Jurkat, Clone E6-1 (cell line): ENCODE data around the gene CIDEA.

Experiments
- DNase-seq: peaks from one replicate; pipeline ENCODE4 v3.0.0-alpha.2; 2011; ENCODE audit warnings: low read depth, low spot score
- H3K4me3 ChIP-seq: 2 replicates; pipeline ENCODE4 v1.5.1; 2011; ENCODE audit warnings: mild to moderate bottlenecking, low read length, control low read depth, moderate library complexity

Gene CIDEA

DNA sequence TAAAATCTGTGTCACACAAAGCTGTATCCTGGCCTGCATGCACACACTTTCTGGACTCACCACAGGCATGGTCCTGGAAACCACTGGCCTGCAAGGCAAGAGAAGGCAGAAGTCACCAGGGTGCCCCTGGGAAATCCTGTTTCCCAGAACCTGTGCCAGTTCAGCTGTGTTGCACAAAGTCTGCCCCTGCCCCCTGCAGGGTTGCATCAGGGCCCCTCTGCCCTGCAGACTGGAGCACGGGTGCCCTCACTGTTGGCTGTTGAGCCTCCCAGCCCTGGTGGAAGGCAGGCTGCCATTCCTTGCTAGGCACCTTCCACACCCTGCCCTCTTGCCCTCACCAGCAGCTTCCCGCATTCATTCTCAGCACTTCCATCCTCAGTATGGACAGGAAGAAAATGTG is 35.9 kb downstream of the CIDEA start:
- no peak for DNase-seq
- no peak overlapping the region for H3K4me3 ChIP-seq

DNA sequence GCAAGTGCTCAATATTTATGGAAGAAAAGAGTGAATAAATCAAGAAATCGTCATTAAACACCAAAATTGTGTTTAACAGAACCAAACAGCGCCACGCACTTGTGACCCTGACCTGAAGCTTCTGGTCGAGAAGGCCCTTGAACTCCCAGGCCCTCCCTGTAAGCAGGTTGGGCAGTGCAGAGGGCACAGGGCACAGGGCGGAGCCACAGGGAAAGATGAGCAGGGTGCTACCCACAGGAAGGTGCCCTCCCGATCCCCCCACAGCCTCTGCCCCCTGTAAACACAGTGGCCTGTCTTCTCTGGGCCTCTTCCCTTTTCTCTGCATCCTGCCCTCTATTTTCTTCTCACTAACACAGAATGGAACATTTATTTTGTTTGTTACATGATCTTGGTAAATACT is 37.0 kb downstream of the CIDEA start:
- no peak overlapping the region for H3K4me3 ChIP-seq
- no peak for DNase-seq

DNA sequence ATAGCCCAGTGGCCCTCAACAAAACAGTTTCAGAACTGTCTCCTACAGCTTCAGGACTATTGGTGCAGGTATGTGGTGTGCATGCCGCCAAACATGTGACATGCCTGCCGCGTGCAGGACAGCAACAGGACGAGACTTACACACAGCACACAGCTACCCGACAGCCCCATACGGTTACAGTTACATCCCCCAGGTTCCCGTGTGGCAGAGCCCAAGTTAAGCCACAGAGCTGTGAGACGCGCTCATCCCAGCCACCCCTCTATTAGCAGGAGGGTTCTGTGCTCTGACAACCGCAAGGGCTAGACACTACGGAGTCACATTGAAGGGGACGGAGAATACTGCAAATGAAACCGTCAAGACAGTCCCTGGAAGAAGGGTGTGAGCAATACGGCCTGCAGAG is 37.5 kb downstream of the CIDEA start:
- no peak overlapping the region for H3K4me3 ChIP-seq
- DNase-seq: no peak

DNA sequence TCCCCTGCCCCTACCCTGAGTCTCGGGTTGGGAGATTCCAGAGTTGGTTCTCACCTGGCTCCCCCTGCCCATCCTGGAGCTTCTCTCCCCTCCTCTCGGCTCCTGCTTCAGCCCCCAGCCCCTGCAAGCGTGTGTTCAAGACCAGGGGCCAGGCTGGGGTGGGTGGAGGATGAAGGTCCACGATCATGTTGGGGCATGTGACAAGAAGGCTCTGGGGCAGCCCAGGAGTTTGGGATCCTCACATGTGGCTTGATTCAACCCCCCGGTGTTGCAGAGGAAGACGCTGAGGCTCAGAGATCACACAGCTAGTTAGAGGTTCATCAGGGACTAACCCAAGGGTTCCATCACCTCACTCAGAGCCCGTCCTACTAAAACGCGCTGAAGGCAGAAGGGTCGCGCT is 39.7 kb downstream of the CIDEA start:
- H3K4me3 ChIP-seq: no peak overlapping the region
- no peak for DNase-seq

DNA sequence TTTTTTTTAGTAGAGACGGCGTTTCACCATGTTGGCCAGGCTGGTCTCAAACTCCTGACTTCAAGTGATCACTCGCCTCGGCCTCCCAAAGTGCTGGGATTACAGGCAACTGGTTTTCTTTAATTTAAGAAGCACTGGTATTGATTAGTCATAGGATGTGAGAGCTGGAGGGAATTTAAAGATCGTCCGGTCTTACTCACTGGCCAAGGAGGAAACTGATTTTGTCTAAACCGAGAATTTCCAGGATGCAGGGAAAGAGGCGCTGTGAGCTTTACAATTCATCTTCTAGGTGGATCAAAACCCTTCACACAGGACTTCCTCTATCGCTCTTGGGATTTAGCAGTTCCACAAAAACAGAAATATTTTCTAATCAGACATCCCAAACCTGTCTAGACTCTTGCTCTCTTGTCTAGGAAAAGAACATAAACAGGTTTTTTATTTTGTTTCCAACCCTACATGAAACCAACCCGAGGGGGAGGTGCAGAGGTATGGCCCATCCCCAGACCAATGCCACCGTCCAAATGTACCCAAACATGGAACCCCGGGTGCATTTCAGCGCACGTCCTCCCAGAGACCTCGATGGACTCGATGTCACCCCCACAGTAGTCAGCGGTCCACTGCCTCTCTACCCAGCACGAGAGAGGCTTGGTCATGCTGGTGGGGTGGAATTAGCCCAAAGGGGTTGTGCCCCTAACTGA is 41.4 kb downstream of the CIDEA start:
- no peak overlapping the region for H3K4me3 ChIP-seq
- no peak for DNase-seq

DNA sequence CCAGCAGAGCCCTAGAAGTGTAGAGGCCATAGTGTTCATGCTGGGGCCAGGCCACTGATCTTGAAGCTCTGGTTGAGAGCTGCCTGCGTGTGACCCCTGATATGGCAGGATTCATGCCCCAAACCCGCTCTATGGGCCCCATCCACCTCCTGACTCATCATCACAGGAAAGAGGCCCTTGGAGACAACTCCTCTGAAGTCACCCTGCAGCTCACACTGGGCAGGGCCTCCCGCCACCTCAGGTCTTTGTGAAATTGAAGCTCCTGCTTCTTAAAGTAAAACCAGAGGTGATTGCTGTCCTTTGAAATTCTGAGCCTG is 41.9 kb downstream of the CIDEA start:
- H3K4me3 ChIP-seq: no peak overlapping the region
- no peak for DNase-seq

DNA sequence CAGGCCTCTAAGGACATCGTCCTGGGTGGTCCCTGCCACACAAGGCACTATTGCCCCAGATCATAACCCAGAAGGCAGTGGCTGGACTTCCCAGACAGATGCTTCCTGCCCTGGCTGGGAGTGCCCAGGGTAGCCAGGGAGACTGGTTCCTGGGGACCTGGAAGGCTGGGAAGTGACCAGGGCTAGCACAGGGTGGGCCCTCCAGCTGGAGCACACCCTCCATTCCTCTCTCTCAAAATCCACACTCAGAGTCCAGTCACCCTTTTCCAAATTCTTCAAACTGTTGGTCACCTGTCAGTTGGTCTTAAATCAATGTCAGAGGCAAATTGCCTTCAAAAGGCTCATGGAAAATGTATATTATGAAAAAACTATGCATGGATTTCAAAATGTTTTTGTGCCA is 42.3 kb downstream of the CIDEA start:
- no peak overlapping the region for H3K4me3 ChIP-seq
- no peak for DNase-seq

DNA sequence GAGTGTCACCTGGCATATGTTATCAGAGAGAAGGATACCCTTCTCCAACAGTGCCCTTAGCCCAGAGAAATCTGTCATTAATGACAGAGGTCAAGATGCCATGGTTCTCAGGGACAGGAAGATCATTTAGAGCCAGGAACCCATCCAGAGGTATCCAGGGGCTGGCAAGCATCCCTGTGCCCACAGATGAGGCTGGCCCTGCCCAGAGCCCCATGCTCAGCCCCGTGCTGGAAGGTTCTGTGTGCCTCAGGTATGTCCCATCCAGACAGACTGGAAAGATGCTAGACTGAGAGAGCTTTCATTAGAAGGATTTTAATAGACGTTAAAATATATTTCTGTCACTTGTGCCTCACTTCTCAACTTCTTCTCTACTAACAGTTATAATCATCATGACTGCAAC is 45.7 kb downstream of the CIDEA start:
- H3K4me3 ChIP-seq: no peak overlapping the region
- DNase-seq: no peak

DNA sequence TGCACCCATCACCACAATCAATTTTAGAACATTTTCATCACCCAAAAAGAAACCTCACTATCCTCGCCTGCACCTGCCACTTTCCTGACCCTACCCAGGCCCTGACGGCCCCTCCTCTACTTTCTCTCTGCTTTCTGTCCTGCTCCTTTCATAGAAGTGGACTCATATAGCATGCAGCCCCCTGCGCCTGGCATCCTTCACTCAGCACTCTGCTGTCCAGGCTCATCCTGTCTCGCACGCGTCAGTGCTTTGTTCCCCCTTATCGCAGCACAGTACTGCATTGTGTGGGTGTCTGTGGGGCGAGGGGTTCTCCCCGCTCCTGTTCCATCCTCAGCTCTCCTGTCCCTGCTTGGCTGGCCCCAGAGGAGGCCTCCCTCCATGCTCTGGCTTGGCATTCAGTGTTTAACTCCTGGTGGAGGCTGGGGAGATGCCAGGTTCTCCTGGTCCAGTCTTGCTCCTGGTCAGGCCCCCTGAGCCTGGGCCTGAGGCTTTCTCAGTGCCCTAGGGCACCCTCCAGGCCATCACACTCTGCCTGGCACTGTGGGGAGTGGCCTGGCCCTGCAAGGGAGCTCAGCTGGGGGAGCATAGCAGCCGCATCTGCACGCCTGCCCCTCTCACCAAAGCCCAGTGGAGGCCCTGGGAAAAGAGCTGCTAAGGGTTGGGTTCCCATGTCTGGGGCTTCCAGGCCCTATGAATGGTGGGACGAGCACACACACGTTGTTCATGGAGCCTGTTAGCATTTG is 47.3 kb downstream of the CIDEA start:
- H3K4me3 ChIP-seq: no peak overlapping the region
- DNase-seq: no peak

DNA sequence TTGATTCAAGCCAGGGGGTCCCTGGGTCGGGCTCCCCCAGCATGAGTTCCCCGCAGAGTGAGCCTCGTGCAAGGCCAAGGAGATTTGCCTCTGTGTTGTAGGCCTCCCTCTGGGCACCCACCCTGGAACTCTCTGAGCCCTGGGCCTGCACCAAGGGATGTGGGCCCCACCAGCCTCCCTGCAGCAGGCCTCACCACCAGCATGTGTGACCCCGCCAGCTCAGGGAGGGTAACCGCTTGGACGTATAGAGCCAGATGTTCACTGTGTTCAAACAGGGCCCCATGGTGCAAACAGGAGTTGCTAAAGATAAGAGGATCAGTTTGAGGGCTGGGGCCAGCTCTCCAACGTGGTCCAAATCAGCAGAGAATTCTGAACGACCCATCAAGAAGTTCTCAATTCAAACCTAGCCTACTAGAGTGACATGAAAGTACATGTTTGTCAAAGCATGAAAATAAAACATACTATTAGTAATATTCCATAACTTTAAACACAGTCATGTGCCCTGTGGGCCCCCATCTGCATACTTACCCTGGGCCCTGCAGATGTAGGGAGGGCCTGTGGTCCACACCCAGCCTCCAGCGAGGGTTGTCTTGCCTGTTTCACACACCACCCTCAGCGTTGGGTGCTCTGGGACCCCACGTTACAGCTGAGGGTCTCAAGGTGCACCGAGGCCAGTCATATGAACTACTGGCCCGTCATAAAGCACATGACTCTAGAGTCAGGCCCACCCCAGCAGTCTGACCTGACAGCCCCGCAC is 48.4 kb downstream of the CIDEA start:
- no peak for DNase-seq
- H3K4me3 ChIP-seq: no peak overlapping the region

DNA sequence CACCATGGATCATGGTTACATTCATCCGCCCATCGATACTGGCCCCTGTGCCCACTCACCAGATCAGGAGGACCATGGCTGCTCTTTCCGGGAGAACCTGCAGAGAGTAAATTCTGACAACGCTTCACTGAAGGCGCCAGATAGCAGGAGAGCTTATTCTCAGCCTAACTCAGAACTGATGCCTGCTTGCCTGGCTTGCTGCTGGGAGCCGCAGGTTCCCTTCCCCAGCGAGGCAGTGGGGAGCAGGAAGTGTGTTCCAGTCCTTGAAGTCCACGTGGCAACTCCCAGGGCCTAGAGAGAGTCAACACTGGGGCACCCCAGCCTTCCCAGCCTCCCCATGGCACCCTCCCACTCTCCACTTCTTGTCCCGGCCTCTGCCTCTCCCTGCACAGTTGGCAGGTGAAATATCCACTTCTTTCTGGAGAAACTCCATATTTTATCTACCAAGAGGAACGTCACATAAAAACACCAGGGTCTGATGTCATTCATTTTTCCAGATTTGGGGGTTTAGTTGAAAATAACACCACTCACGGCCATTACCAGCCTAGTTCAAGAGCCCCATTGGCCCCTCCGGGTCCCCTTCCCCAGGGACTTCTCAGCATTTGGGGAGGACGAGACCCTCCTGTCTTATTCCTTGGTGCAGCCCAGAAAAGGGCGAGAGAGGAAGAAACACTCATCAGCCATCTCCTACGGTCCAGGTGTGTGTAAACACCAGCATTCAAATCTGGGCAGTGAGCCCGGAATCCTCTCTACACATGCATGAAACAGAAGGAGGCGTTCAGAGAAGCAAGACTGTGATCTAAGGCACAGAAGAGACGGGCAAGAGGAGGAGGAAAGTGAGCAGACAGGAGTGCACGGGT is 50.4 kb downstream of the CIDEA start:
- H3K4me3 ChIP-seq: no peak overlapping the region
- DNase-seq: no peak

DNA sequence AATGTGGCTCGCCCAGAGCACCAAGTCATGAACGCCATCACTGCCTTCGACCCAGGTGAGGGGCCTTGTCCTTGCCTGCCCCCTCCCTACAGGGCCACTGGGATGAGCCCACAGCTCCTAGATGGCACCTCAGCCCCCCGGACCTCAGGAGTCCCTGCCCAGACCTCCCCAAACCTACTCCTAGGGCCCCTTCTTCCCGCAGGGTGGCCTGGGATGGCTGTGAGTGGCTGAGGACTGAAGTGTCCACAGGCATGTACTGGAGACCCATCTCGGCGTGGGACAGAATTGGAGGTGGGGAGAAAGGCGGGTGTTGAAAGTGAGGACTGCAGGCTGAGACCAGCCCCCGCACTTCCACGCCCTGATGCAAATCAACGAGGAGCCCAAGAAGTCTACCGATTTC is 51.0 kb downstream of the CIDEA start:
- no peak for DNase-seq

DNA sequence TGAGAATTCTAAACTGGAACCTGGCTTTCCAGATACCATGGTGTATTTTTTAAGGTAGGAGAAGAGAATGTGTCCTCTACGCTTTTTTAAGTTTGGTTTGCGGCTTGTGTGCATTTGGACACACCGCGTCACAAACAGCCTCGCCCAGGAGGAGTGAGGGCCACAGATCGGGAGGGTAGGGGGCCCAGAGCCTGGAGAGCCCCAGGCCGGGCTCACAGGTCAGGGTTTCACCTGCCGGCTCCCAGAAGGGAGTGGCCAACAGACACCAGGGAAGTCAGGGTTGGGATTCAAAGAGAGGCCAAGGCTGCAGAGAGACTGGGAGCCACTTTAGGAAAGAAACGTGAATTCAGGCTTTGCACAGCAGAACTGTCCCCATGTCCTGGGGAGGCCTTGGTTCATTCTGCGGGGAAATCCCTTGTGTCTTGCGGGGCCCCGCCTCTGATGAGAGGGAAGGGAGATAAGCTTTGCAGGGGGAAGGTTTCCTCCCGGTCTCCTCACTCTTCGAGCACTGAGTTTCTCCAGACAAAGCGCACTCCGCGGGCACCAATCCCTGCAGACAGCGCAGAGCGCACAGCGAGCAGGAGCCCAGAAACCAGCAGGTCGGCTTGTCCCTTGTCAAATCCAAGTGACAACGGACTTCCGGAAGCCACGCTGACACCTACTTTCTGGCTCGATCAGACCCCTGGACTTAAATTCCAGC is 51.9 kb downstream of the CIDEA start:
- no peak overlapping the region for H3K4me3 ChIP-seq
- DNase-seq: no peak

More for the DNA sequence above, 51.0 kb downstream of the CIDEA start:
- H3K4me3 ChIP-seq: no peak overlapping the region

DNA sequence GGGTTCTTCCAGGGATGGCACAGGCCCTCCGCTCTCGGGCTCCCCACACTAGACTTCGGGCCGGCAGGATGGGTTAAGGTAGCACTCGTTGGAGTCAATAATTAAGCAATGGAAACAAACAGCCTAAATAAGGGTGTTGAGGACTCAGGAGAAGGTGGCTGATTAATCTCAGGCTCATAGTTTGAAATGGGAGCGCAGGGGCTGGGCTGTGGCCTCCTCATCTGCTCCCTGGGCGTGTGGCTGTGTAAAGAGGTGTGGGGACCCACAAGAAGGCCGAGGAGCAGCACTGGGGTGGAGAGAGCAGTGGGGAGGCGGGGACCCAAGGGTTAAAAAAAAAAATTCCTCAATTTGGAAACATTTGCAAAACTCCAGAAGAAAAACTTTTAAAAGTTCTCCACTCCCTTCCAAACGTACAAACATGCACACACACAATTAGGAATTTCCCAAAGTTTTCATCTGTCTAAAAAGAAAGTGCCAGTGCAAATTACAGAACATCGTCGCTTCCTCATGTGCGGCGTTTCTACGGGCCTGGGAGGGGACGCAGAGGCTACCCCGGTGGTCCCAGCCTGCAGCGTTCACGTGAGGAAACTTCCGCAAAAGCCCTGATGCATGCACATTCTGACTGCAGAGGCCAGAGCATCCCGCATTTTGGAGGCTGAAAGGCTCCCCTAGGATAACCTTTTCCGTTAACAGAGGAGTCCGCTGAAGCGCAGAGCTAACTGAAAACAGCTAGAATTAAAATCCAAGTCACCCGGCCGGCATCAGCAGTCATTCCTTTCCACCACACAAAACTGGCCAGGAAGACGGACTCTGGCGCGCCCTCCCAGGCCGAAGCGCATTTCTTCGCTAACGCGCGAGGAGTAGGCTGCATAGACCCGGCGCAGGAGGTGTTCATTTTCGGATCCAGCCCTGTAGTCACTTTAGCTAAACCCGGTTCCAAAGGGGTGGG is 52.9 kb downstream of the CIDEA start:
- H3K4me3 ChIP-seq: no peak overlapping the region
- DNase-seq: no peak

DNA sequence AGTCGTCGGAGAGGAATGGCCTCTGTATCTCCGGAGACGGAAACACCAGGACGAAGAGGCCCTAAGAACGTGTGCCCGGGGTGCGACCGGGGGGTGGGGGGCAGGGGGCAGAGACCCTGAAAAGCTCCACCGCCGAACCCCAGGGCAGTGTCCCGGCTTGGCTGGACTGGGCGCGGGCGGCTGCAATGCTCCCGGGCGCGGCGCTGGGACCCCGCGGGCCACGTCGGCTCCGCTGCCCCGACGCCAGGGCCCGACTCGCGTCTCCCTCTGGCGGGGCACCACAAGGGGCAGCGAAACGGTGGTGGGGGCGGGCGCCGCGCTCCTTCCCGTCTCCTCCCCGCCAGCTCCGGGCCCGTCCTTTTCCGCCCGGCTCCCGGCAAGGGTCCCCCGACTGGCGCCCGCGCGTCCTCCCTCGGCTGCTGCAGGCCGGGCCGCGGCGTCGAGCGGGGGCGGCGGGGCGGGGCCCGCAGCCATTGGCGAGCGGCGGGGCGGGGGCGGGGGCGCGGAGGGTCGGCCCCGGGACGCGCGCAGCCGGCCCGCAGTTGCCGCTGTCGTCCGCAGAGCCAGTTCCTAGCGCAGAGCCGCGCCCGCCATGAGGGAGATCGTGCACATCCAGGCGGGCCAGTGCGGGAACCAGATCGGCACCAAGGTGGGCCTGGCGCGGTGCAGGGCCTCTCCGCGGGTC is 53.7 kb downstream of the CIDEA start, which contains the start of gene TUBB6:
Gene TUBB6 (plus strand): TSS at position 541 of the 685 bp plus-strand sequence. CDS start 52 bp downstream, at position 593.
- DNase-seq: no peak
- H3K4me3 ChIP-seq: no peak within 1 kb of the TSS

DNA sequence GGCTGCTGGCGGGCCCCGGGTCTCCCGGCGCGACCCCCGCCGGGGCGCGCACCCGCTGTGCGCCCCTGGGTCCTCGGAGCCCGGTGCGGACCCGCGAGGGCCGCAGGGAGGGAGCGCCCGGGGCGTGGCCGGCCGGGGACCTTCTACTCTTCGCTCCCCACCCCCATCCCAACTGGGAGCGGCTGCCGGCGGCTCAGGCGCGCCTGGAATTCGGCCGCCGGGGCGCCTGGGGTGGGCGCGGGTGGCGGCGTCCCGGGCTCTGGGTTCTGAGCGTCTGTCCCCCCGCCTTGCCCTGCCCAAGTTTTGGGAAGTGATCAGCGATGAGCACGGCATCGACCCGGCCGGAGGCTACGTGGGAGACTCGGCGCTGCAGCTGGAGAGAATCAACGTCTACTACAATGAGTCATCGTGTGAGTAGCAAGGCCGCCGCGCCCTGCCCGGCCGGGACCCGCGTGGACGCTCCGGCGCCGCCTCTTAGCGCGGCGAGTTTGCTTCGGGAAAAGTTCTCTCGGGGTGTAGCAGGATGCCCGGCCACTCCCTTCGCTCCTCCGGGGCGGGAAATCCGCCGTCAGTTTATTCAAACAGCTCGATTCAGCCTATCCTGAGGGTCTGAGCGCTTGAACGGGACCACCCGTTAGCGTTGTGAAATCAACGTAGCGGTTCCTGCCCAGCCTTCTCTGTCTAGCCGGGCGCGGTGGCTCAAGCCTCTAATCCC is 54.4 kb downstream of the CIDEA start:
- no peak overlapping the region for H3K4me3 ChIP-seq
- DNase-seq: no peak
